GM18508 (cell line): ENCODE results near the gene PVALB.

Experiments
- ATAC-seq: cut with Tn5 transposase; IDR thresholded peaks from one replicate; pipeline ENCODE4 v1.9.1; 2021; ENCODE audit warnings: moderate number of reproducible peaks; ENCODE audit not compliant: insufficient read depth, unreplicated experiment

Gene PVALB, protein sequence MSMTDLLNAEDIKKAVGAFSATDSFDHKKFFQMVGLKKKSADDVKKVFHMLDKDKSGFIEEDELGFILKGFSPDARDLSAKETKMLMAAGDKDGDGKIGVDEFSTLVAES

DNA sequence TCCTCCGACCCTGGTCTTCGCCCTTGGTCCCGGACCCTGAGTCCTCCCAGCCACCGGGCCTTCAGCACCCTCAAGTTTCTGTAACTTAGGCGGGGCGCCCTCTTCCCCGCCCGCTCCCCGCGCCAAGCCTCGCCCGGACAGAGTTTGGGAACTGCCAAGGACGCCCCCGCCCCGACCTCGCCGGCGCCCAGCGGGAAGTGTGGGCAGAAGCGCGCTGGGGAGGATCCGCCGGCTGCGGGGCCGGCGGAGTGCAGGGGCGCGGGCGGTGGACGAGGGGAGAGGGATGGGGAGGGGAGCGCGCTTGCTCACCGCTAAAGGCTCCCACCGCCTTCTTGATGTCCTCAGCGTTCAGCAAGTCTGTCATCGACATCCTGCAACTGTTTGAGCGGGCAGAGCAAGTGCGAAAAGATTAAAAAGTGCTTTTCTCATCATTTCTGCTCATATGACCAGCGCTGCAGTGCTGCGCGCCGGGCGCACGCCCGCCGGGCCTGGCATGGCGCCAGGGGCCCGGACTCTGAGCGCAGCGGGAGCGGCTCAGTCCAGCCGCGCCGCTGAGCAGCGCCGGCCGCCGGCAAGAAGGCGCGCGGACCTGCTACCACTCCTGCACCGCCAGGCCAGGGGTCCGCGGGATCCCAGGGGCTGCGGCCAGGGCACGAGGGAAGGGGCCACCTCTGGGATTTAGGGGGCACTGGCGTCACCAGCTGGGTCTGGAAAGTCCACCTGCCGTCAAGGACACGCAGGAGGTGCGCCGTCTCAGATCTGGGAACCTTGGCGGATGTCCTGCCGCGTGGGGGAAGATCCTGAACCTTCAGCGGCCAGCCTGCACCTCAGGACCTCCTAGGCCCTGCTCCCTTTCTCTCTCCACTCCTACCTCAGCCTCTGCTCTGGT, at the start of gene PVALB:
TSS of gene PVALB (minus strand) at position 400 of the 889 bp plus-strand sequence. CDS start at position 370, 30 bp downstream.
- no peak for ATAC-seq

DNA sequence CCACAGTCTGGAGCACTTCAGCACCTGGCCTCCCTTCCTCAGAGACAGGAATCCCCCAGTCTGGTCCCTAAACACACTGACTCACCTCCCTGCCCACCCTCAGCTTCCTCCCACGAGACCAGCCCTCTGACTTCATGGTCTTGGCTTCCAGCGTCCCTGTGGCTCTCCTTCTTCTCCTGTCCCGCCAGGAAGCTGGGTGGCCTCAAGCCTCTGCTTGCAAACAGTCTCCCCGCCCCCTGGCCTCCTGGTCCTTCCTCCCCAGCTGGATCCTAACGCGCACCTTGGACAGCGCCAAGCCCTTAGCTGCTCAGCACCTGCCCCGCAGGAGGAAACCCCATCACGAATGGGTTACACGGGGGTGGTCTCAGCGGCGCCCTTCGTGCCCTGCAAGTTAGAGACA, 48.5 kb upstream of the PVALB start:
- no peak for ATAC-seq

DNA sequence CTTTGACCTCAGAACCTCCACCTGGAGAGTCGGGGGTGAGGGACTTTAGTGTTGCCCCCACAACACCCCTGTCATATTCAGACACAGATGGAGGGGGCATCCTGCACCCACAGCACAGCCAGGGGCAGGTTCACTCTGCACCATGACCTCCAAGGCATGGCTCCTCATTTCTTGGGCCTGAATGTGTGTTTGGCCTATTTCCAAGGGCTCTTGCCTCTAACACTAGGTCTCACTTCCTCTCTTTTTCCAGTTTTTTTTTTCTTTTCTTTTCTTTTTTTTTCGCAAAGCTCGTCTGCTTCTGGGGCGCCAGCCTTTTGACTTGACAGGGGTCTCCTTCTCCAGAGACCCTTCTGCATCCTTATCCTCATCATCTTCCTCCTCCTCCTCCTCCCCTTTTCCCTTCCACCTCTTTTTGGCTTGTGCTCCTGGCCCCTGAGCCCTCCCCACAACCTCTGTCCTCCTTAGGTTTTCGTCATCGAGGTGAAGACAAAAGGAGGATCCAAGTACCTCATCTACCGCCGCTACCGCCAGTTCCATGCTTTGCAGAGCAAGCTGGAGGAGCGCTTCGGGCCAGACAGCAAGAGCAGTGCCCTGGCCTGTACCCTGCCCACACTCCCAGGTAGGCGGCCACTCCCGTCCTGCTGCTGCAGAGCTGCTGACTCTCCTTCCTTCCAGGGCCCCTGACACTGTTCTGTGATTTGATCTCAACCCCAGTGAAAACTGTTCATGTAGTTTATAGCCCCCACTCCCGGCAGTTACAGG, 47.8 kb upstream of the PVALB start:
- no peak for ATAC-seq

DNA sequence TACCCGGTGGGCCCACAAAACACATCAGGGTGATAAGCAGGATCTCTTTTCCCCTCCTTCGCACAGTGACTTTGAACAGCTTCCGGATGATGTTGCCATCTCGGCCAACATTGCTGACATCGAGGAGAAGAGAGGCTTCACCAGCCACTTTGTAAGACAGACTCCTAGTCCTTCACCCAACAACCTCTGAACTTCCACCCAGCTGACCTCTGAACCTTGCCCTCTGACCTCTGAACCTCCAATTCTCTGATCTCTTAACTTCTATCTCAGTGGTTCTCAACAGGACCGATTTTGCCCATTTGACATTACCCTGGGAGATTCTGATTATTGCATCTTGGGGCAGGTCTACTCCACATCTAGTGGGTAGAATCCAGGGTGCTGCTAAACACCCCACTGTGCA, 47.1 kb upstream of the PVALB start:
- no peak for ATAC-seq

DNA sequence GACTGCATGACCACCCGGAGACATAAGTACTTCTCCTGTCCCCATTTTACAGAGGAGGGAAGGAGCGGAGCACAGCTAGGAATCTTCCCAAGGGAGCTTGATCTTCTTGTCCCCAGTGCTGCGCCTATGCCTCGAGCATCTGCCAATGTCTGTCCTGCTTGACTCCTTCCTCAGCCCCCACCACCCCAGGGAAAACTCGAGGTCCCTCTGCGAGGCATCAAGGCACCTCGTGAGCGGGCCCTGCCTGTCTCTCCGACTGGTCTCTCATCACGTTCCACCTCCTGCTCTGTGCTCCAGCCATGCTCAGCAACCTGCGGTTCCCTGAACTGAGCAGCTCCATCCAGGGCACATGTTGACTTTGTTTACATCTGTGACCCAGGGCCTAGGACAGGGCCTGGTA, 46.4 kb upstream of the PVALB start:
- ATAC-seq: no peak

DNA sequence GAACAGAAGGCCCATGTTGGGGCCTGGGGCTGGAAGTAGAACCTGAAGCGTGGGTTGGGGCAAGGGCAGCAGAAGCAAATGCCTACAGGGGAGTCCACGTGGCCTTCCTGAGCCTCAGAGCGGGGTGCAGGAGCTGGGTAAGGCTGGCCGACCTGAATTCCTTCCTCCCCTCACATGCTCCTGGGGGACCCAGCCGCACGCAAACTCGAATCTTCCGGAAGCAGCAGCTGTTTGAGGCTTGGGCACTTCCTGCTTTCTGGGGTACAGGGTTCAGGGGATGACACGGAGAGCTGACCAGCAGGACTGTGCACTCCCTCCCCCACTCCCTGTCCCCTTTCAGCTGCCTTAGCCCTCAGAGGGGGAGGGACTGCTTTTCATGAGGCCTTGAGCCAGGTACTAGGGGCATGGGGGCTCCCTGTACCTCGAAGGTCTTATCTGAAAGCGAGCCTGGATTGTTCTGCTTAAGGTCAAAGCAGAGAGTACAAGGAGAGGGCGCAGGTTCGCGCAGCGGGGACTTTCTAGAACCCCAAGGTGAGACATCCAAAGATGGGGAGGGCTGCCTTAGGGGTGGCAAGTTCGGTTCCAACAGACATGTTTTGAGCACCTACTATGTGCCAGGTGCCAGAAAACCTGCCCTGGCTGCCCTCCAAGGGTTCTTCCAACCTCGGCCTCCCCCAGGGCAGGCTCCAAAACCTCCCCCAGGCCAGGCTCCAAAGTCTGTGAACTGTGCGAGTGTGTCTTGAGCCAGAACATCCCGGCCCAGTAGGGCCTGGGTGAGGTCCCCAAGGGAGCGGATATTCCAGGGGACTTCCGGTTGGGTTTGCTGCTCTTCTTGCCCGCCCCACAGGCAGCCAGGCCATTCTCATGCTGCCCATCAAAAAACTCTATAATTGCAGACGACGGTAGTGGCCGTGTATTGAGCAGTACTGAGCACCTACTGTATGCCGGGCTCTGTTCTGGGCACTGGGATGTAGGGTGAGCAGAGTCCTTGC, 45.7 kb upstream of the PVALB start:
- ATAC-seq: no peak

DNA sequence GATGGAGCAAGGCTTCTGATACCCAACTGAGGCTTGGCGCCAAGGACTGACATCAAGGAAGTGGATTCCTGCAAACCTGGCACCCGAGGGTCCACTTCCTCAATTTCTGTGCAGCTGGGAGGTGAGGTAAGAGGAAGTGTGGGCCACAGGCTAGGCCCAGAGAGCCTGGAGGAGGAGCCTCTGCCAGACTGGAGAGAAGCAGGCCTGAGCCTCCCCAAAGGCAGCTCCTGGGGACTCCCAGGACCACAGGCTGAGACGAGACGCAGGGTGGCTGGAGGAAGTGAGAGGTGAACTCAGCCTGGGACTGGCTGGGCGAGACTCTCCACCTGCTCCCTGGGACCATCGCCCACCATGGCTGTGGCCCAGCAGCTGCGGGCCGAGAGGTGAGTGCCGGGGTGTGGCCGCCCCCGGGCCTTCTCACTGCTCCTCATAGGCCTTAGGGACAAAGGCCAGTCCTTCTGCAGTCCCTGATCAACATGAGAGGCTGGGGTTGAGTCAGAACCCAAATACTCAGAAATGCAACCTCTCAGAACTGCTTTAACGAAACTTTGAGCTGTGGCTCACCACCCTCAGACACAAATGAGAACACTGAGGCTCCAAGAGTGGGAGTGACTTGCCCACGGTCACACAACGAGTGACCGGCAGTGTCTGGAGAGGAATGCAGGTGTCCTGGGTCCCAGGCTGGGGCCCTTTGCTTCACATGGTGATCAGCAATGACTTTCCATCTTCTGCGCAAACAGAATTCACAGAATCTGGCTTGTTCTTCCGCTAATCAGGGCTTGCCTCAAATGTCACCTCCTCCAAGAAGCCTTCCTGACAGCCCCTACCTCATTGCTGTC, 44.2 kb upstream of the PVALB start, which contains the start of gene NCF4:
TSS of gene NCF4 (plus strand) at position 186 of the 839 bp plus-strand sequence. CDS start at position 352, 166 bp downstream.
- ATAC-seq: peak; percentile 46

DNA sequence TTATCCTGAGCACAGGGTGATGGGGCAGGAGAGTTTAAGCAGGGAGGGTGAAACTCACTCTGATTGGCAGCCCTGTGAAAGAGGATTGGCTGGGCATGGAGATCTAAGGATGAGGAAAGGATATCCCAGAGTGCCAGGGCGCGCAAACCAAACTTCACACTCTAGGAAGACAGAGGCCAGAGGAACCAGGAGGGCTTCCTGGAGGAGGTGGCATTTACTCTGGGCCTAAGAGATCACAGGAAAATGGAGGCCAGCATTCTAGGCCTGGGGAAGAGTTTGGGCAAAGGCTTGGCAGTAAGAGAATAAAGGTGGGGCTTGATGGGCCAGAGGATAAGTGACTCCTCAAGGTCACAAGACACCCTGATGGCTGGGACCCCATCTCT, 43.6 kb upstream of the PVALB start:
- ATAC-seq: no peak

DNA sequence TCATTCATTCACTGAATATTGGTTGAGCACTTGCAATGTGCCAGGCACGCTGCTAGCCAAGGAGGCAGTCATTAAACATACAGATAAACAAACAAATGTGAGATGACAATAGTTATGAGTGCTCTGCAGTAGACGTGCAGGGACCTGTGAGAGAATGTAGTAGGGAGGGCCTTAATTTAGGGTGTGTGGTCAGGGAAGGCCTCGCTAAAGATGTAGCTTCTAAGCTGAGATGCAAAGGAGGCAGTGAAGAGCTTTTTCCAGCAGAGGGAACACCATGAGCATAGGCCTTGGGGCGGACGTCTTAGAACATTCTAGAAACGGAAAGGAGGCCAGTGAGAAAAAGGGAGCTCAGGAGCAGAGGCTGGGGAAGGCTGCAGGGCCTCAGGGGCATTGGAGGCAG, 43.2 kb upstream of the PVALB start:
- ATAC-seq: no peak

DNA sequence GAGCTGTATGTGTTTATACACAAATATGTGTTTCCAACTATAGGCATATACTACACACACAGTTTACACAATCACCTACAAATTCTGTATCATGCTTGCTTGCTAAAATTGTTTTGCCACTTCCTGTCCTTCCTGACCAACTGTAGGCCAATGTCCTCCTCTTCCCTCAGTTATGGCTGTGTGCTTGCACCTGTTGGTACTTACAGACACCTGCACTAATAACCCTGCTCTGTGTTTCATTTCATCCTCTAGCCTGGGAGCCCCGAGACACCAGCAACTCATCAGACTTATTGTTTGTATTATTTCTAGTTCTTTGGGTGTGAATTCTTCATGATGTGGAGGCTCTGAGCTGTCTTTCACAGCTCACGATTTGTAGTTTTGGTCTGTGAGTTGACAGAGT, 42.1 kb upstream of the PVALB start:
- ATAC-seq: no peak

DNA sequence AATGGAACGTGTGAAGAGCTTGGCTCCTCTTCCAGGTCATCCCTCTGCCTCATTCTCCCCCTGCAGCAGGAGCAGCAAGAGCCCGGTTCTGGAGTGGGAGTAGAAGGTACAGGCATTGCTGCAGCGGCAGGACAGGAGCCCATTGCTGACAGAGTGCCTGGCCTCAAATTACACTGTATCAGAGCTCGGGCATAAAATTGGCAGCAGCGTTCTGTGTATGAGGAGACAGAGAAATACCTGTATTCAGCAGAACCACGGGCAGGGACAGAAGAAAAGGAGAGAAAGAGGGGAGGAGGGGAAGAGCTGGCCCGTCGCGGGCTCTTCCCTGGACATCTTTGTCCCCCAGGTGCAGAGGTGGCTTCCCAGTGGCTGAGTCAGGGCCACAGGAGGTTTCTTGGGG, 41.3 kb upstream of the PVALB start:
- ATAC-seq: no peak

DNA sequence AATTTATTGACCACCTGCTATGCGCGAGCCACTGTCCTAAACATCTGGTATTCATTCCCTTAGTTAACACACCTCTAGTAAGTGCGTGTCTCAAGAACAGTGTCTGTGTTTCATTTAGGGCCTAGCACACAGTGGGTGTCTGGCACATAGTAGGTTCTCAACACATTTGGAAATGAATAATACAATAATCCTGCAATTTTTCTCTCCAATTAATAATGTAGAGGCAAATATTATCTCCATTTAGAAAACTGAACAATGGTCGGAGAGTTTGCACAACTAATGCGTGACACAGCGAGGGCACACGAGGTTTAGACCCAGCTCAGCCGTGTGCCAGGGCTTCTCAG, 39.9 kb upstream of the PVALB start:
- ATAC-seq: no peak

DNA sequence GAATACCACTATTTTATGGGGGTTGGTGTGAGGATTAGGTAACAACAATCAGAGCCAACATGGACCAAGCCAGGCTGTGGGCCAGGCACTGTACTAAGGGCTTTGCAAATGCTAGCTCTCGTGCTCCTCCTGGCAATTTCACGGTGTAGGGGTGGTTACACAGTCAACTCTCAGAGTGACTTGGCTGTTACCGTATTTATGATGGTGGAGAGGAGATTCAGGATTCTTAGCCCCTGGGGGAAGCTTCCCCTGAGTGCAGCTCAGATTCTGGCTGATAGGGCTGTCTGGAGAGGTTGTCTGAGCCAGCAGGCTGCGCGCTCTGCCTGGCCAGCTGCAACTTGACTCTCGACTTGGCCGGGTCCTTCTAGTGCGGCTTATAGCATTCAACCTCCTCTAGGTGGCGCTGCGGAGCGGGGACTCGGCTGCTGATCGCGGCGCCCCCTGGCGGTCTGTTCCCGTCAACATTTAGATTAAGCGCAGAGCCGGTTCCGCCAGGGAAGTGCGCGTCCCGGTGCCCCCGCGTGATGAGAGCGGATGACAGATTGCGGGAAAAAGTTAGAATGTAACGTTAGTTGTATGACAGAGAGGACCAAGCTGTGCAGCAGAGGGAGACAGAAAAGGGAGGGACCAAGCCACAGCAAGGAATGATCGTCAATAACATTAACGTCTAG, 39.4 kb upstream of the PVALB start:
- no peak for ATAC-seq

DNA sequence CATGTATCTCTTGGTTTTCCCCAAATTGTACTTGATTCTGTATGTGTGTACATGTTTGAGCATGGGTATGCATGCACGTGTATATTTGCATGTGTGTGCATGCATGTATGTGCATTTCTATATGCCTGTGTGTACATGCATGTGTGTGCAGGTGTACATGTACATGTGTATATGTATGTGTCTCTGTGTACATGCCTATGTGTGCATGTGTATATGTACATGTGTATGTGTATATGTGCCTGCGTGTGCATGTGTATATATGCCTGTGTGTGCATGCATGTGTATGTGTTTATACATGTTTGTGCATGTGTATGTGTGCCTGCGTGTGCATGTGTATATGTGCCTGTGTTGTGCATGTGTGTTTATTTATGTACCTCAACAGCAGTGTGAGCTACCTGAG, 38.6 kb upstream of the PVALB start:
- no peak for ATAC-seq

DNA sequence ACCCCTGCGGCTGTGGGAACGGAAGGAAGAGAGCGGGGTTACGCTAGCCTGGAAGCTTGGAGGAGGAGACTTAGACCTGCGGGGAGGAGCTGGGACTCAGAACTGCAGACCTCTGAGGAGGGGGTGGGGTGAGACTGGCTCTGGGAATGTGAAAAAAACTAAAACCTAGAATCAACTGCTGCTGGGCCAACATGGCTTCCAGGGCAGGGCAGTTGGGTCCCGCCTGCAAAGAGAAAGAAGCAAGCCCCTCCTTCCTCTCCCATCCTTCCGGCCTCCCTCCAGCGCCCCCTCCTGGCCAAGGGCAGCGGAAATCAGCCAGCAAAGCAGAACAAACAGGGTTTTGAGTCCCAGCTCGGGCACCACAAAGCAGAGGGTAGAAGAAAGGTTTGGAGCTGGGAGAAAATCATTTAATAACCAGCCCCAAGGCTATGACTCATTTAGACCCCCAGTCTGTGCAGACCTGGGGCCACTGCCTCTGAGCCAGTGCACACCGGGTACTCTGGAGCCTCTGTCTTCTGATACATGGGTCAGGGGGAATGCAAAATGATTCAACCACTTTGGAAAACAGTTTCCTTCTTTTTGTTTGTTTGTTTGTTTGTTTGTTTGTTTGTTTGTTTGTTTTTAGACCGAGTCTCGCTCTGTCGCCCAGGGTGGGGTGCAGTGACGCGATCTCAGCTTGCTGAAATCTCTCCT, 36.7 kb upstream of the PVALB start:
- ATAC-seq: no peak

DNA sequence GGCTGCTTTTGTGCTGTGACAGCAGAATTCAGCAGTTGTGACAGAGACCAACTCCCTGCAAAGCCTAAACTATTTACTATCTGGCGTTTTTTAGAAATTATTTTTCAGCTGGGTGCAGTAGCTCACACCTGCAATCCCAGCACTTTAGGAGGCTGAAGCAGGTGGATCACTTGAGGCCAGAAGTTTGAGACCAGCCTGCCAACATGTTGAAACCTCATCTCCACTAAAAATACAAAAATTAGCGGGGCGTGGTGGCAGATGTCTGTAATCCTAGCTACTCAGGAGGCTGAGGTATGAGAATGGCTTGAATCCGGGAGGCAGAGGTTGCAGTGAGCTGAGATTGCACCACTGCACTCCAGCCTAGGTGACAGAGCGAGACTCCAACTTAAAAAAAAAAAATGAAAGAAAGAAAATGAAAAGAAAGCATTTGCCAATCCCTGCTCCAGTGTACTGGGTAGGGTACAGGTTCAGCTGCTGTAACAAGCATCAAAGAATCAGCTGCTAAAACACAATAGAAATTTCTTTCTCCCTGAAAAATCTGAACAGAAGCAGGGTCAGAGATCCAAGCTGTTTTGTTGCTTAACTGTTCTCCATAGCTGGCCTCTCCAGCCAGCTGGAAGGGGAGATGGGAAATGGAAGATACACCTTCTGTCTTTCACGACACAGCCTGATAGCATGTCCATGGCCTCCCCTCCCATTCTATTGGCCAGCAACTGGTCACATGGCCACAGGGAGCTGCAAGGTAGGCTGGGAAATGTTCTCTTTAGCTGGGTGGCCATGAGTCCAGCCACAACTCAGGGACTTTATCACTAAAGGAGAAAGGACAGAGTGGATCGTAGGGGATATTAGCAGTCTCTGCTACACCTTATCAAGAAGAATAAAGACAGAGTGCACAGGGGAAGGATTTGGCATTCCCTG, 35.5 kb upstream of the PVALB start:
- ATAC-seq: no peak

DNA sequence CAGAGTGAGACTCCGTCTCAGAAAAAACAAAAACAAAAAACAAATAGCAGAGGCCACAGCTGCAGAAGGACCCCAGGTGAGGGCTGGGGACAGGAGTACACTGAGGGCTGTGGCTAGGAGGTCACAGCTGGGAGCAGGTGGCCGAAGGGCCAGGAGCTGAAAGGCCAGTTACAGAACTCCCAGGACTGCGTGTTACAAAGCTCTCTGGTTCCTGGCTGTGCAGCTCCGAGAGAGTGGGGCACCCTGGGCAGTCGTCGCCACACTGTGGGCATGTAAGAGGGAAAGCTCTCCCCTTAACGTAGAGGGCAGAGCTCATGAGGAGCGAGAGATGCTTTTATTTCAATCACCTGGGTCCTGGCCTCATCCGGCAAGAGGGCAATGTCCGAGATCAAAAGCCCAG, 33.8 kb upstream of the PVALB start:
- no peak for ATAC-seq
